ENCODE results near the gene GTF2I. TPM values are rescaled to one million over a fixed set of nuclear protein-coding genes. Genes with fewer than 3 reads are reported as not detected.
"Not testable (repeated sequence)": the region's sequence is repeated elsewhere in the genome, so short reads cannot be mapped to it uniquely, and the experiment has no call there.

GTF2I gene
- total RNA-seq, 3 donors from 2014 or later: 161 to 195 (median 181) TPM

DNA sequence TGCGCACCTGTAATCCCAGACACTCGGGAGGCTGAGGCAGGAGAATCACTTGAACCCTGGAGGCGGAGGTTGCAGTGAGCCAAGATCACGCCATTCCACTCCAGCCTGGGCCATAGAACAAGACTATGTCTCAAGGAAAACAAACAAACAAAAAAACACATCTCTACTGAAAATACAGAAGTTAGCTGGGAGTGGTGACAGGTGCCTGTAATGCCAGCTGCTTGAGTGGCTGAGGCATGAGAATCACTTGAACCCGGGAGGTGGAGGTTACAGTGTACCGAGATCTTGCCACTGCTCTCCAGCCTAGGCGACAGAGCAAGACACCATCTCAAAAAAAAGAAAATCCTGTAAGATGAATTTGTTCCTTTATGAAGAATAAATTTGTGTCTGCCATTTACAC lies 9.5 kb downstream of the GTF2I start:
- not testable (repeated sequence) for H3K9me3 Mint-ChIP-seq; H3K27me3 Mint-ChIP-seq (ENCODE audit: low read depth); ATAC-seq; DNase-seq; H3K36me3 Mint-ChIP-seq (ENCODE audit: insufficient read depth); H3K4me3 Mint-ChIP-seq
- peaks cover 57% of the 10 kb centered on the region for H3K4me1 Mint-ChIP-seq (ENCODE audit: low read depth)

- H3K27me3 Mint-ChIP-seq (ENCODE audit: low read depth); ATAC-seq; DNase-seq; H3K36me3 Mint-ChIP-seq (ENCODE audit: insufficient read depth); H3K4me3 Mint-ChIP-seq; H3K9me3 Mint-ChIP-seq: not testable (repeated sequence)
- peaks cover 54% of the 10 kb centered on the region for H3K4me1 Mint-ChIP-seq (ENCODE audit: low read depth)
Observed at GRCh38 chr7:74667520-74667919, 10.0 kb downstream of the GTF2I start.

DNA sequence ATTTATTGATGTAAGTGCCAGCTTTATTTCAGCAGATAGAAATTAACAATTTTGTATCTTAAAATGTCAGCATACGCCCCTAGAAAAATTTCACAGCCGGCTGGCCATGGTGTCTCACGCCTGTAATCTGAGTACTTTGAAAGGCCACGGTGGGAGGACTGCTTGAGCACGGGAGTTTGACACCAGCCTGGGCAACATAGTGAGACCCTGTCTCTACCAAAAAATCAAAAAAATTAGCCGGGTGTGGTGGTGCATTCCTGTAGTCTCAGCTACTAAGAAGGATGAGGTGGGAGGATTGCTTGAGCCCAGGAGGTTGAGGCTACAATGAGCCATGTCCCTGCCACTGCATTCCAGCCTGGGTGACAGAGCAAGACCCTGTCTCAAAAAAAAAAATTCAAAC lies 14.1 kb downstream of the GTF2I start:
- peaks cover 8% of the 10 kb centered on the region for H3K36me3 Mint-ChIP-seq (ENCODE audit: insufficient read depth)
- no peaks in the 10 kb centered on the region for H3K9me3 Mint-ChIP-seq
- peaks cover 45% of the 10 kb centered on the region for H3K4me1 Mint-ChIP-seq (ENCODE audit: low read depth)
- H3K4me3 Mint-ChIP-seq: no peak overlapping the region
- DNase-seq (no peak), ATAC-seq (no peak)
- no peaks in the 10 kb centered on the region for H3K27me3 Mint-ChIP-seq (ENCODE audit: low read depth)

DNA sequence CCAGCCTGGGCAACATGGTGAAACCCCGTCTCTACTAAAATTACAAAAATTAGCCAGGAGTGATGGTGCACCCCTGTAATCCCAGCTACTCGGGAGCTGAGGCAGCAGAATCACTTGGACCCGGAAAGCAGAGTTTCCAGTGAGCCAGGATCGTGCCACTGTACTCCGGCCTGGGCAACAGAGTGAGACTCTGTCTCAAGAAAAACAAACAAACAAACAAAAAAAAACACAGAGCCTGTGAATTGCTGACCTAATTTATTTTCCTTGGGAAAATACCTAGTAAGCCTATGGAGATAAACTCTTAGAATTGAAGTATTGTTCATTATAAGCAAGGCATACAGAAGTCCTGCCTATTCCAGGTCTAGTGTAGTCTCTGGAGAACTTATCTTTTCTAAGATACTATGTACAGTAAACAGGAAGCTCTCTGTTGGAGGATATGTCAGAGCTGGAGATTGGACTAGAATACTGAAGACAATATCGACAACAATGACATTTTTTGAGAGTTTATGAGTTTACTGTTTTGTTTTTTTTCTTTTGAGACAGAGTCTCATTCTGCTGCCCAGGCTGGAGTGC lies 14.9 kb downstream of the GTF2I start:
- Mint-ChIP-seq H3K4me3 (no peak overlapping the region), H3K4me1 (ENCODE audit: low read depth) (peaks cover 42% of the 10 kb centered on the region), H3K27me3 (ENCODE audit: low read depth) (no peaks in the 10 kb centered on the region), H3K9me3 (no peaks in the 10 kb centered on the region), H3K36me3 (ENCODE audit: insufficient read depth) (peaks cover 11% of the 10 kb centered on the region)
- DNase-seq: no peak
- ATAC-seq: no peak

DNA sequence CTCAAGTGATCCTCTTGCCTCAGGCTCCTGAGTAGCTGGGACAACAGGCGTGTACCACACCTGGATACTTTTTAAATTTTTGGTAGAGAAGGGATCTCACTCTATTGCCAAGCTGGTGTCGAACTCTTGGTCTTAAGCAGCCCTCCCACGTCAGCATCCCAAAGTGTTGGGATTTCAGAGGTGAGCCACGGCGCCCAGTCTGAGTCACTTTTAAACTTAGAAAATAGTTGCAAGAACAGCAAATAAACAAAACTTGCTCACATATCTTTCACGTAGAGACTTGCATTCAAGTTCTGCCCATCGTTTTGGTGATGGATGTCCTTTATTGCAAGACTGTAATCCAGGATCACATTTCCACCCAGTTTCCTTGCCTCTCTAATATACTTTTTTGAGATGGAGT lies 16.6 kb downstream of the GTF2I start:
- DNase-seq (no peak), ATAC-seq (no peak)
- Mint-ChIP-seq H3K4me3 (no peak overlapping the region), H3K36me3 (ENCODE audit: insufficient read depth) (peaks cover 11% of the 10 kb centered on the region), H3K27me3 (ENCODE audit: low read depth) (no peaks in the 10 kb centered on the region), H3K4me1 (ENCODE audit: low read depth) (peaks cover 35% of the 10 kb centered on the region), H3K9me3 (no peaks in the 10 kb centered on the region)

- Mint-ChIP-seq H3K36me3 (ENCODE audit: insufficient read depth) (peaks cover 12% of the 10 kb centered on the region), H3K4me3 (no peak overlapping the region), H3K4me1 (ENCODE audit: low read depth) (peaks cover 24% of the 10 kb centered on the region), H3K9me3 (no peaks in the 10 kb centered on the region), H3K27me3 (ENCODE audit: low read depth) (no peaks in the 10 kb centered on the region)
- ATAC-seq (no peak), DNase-seq (no peak)
Observed at GRCh38 chr7:74682829-74683228, 25.3 kb downstream of the GTF2I start.

- ATAC-seq (no peak), DNase-seq (no peak)
- H3K4me1 Mint-ChIP-seq (ENCODE audit: low read depth): peaks cover 22% of the 10 kb centered on the region
- H3K4me3 Mint-ChIP-seq: no peak overlapping the region
- H3K27me3 Mint-ChIP-seq (ENCODE audit: low read depth): no peaks in the 10 kb centered on the region
- H3K36me3 Mint-ChIP-seq (ENCODE audit: insufficient read depth): peaks cover 12% of the 10 kb centered on the region
- H3K9me3 Mint-ChIP-seq: no peaks in the 10 kb centered on the region
Observed at GRCh38 chr7:74683799-74684198, 26.3 kb downstream of the GTF2I start.

GRCh38 chr7:74684473-74684872 lies 27.0 kb downstream of the GTF2I start:
- H3K36me3 Mint-ChIP-seq (ENCODE audit: insufficient read depth): peaks cover 15% of the 10 kb centered on the region
- H3K4me1 Mint-ChIP-seq (ENCODE audit: low read depth): peaks cover 22% of the 10 kb centered on the region
- ATAC-seq (no peak), DNase-seq (no peak)
- no peaks in the 10 kb centered on the region for H3K9me3 Mint-ChIP-seq
- no peaks in the 10 kb centered on the region for H3K27me3 Mint-ChIP-seq (ENCODE audit: low read depth)
- H3K4me3 Mint-ChIP-seq: no peak overlapping the region

DNA sequence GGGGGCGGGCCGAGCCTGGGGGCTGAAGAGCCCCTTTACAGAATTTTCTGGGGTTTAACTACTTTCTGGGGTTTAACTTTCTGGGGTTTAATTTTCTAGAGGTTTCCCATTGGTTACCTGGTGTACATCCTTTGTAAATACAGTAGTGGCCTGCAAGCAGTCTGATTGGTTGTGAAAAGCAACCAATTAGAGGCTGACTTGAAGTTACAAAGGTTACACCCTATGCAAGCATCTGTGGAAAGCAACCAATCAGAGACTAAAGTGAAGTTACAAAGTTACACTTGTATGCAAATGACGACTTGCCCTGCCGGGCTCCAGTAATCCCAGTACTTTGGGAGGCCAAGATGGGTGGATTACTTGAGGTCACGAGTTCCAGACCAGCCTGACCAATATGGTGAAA lies 27.4 kb downstream of the GTF2I start:
- peaks cover 15% of the 10 kb centered on the region for H3K36me3 Mint-ChIP-seq (ENCODE audit: insufficient read depth)
- H3K9me3 Mint-ChIP-seq: no peaks in the 10 kb centered on the region
- ATAC-seq (no peak), DNase-seq (no peak)
- no peaks in the 10 kb centered on the region for H3K27me3 Mint-ChIP-seq (ENCODE audit: low read depth)
- peaks cover 22% of the 10 kb centered on the region for H3K4me1 Mint-ChIP-seq (ENCODE audit: low read depth)
- H3K4me3 Mint-ChIP-seq: no peak overlapping the region

GRCh38 chr7:74690474-74690873 lies 33.0 kb downstream of the GTF2I start:
- H3K36me3 Mint-ChIP-seq (ENCODE audit: insufficient read depth): peaks cover 20% of the 10 kb centered on the region
- H3K4me1 Mint-ChIP-seq (ENCODE audit: low read depth): peaks cover 10% of the 10 kb centered on the region
- DNase-seq (no peak), ATAC-seq (no peak)
- no peak overlapping the region for H3K4me3 Mint-ChIP-seq
- no peaks in the 10 kb centered on the region for H3K27me3 Mint-ChIP-seq (ENCODE audit: low read depth)
- H3K9me3 Mint-ChIP-seq: no peaks in the 10 kb centered on the region

DNA sequence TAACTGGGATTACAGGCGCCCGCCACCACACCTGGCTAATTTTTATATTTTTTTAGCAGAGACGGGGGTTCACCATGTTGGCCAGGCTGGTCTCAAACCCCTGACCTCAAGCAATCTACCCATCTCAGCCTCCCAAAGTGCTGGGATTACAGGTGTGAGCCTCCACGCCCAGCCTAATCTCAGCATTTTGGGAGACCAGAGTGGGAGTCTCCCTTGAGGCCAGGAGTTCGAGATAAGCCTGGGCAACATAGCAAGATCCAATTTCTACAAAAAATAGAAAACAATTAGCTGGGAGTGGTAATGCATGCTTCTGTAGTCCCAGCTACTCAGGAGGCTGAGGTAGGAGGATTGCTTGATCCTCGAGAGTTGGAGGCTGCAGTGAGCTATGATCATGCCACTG lies 46.9 kb downstream of the GTF2I start:
- H3K27me3 Mint-ChIP-seq (ENCODE audit: low read depth); H3K9me3 Mint-ChIP-seq; H3K4me1 Mint-ChIP-seq (ENCODE audit: low read depth); DNase-seq; ATAC-seq; H3K4me3 Mint-ChIP-seq: not testable (repeated sequence)
- peaks cover 45% of the 10 kb centered on the region for H3K36me3 Mint-ChIP-seq (ENCODE audit: insufficient read depth)

DNA sequence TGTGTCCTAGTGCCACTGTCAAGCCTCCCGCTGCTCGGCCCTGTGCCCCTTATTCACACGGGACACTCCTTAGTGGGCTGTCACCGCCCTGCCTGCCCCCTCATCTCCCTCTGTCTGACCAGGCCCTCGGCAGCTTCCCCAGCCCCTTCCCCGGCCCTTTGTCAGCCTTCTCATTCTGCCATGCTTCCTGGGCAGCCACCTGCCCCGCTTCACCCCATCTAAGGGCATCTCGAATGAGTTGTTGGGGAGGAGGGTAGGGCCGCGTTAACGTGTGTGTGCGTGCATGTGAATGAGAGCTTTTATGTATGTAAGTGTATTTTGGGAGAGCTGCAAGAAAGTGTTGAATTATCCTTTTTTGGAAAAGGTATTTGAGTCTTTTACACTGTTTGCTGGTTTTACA lies 49.7 kb downstream of the GTF2I start:
- peaks cover 53% of the 10 kb centered on the region for H3K36me3 Mint-ChIP-seq (ENCODE audit: insufficient read depth)
- H3K4me1 Mint-ChIP-seq (ENCODE audit: low read depth): no peaks in the 10 kb centered on the region
- no peaks in the 10 kb centered on the region for H3K27me3 Mint-ChIP-seq (ENCODE audit: low read depth)
- DNase-seq (no peak), ATAC-seq (no peak)
- H3K4me3 Mint-ChIP-seq: no peak overlapping the region
- no peaks in the 10 kb centered on the region for H3K9me3 Mint-ChIP-seq

- peaks cover 6% of the 10 kb centered on the region for H3K9me3 Mint-ChIP-seq
- DNase-seq (no peak), ATAC-seq (no peak)
- no peaks in the 10 kb centered on the region for H3K27me3 Mint-ChIP-seq (ENCODE audit: low read depth)
- no peak overlapping the region for H3K4me3 Mint-ChIP-seq
- peaks cover 57% of the 10 kb centered on the region for H3K36me3 Mint-ChIP-seq (ENCODE audit: insufficient read depth)
- H3K4me1 Mint-ChIP-seq (ENCODE audit: low read depth): no peaks in the 10 kb centered on the region
Observed at GRCh38 chr7:74708569-74709275, 51.2 kb downstream of the GTF2I start.

- Mint-ChIP-seq H3K9me3 (peaks cover 6% of the 10 kb centered on the region), H3K36me3 (ENCODE audit: insufficient read depth) (peaks cover 63% of the 10 kb centered on the region), H3K27me3 (ENCODE audit: low read depth) (no peaks in the 10 kb centered on the region), H3K4me3 (no peak overlapping the region), H3K4me1 (ENCODE audit: low read depth) (no peaks in the 10 kb centered on the region)
- DNase-seq (no peak), ATAC-seq (no peak)
Observed at GRCh38 chr7:74709880-74710671, 52.6 kb downstream of the GTF2I start.

DNA sequence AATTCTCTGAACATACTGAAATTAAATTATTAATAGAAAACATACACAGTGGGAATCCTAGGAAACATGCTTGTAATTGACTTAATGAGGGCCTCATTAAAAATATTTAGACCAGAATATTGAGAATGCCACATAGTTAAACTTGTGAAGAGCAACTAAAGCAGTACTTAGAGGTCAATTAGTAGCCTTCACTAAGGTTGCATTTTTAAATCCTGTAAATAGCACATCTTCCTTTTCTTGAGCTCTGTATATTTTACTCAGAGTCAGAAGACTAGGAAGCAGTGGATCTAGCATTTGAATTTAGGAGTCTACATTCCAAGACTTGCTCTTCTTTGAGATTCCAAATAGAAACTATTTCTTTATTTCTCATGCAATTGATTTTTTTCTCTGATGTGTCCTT lies 56.0 kb downstream of the GTF2I start:
- Mint-ChIP-seq H3K4me1 (ENCODE audit: low read depth) (peaks cover 5% of the 10 kb centered on the region), H3K27me3 (ENCODE audit: low read depth) (no peaks in the 10 kb centered on the region), H3K4me3 (no peak overlapping the region), H3K9me3 (peaks cover 6% of the 10 kb centered on the region), H3K36me3 (ENCODE audit: insufficient read depth) (peaks cover 49% of the 10 kb centered on the region)
- DNase-seq (no peak), ATAC-seq (no peak)
